ENCODE data around the gene RGS10. TPM values are rescaled to one million over a fixed set of nuclear protein-coding genes. Genes with fewer than 3 reads are reported as not detected.

Gene RGS10
- total and polyA plus RNA-seq, 2 of the 8 experiments (the other 6 are each of a cell fraction or from before 2014, with no cell fraction given): 5.5 to 13.1 TPM

DNA sequence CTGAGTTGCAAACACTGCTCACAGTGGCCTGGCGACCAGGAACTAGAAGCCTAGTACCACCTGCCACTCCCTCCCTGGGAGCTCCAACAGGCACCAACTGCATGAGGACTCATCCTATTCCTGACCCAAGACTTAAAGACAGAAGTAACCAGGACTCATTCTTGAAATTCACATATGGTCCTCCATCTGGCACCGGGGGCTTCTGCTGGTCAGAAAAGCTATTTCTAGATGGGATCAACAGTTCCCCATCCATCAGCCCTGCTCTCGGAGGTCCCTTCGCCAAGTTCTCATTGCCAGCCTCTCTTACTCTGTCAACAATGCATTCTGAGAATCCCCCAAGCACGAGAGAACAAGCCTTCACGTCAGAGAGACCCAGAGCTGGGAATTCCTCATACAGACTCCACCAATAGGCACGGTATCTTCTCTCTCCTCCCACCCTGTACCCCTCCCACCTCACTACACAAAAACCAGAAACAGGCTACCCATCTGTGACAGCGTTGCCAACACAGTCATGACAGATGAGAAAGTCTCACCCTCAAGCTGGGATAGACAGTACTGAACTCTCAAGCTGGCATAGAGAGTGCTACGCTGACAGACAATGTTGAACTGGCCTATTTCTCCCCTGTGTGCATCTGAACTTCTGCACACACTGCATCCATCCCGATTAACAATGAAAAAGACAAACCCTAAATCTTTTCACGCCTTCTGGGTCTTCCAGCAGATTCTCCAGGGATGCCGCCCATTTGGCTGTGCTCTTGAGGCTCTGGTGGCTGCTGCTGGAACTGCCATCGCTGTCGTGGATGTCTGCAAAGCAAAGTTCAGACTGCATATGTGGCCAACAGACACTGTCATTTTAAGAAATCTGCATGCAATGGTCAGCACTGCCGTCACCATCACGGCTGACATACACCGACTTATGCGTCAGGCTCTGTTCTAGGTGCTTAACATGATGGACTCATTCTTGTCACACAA lies 15.6 kb downstream of the RGS10 start:
- Histone ChIP-seq H3K9me3 (ENCODE audit: insufficient read depth in 2 of 2, low read depth in 1 of 2, low read length in 1 of 2) (no peaks in the 10 kb centered on the region), H3K4me3 (ENCODE audit: extremely low read depth in 1 of 4, insufficient read depth in 2 of 4, low read depth in 3 of 4, low read length in 4 of 4) (no peak overlapping the region), H4K91ac (replicated peaks; ENCODE audit: insufficient read length, low read length) (no peak overlapping the region), H3K23ac (ENCODE audit: insufficient read length) (no peak overlapping the region), H2AK5ac (ENCODE audit: low read depth, low read length) (no peak overlapping the region), H3K36me3 (ENCODE audit: control insufficient read depth in 2 of 4, insufficient read depth in 4 of 4, low read length in 3 of 4) (no peaks in the 10 kb centered on the region), H3K27ac (ENCODE audit: low read depth, low read length) (no peak overlapping the region), H2AFZ (ENCODE audit: low read length) (no peak overlapping the region), H3K4me2 (ENCODE audit: insufficient read depth in 1 of 2, low read depth in 2 of 2, low read length in 2 of 2) (no peak overlapping the region), H2BK15ac (ENCODE audit: low read length) (no peak overlapping the region), H2BK5ac (ENCODE audit: low read depth, low read length) (no peak overlapping the region), H3K4ac (replicated peaks; ENCODE audit: insufficient read length, low read depth, low read length) (no peak overlapping the region), H3K9ac (replicated peaks in 1 of 4; ENCODE audit: extremely low read depth in 1 of 4, low read depth in 3 of 4, low read length in 3 of 4) (no peak overlapping the region; a peak in 1 of 7 replicates), H2BK120ac (replicated peaks; ENCODE audit: low read depth, low read length) (no peak overlapping the region), H3K56ac (replicated peaks; ENCODE audit: insufficient read length, low read depth, low read length) (no peak overlapping the region), H4K20me1 (replicated peaks in 1 of 2; ENCODE audit: control insufficient read depth in 1 of 2, insufficient read depth in 2 of 2, low read length in 2 of 2) (no peaks in the 10 kb centered on the region), H4K8ac (ENCODE audit: extremely low read depth, insufficient read depth, low read length) (no peak overlapping the region; the same call in 1 of the 2 replicates), H3K27me3 (replicated peaks in 1 of 4; ENCODE audit: control insufficient read depth in 3 of 4, extremely low read depth in 1 of 4, insufficient read depth in 3 of 4, low read length in 3 of 4) (no peaks in the 10 kb centered on the region), H3K4me1 (replicated peaks in 1 of 4; ENCODE audit: control insufficient read depth in 3 of 4, insufficient read depth in 4 of 4, low read length in 3 of 4) (no peaks in the 10 kb centered on the region; a peak in 1 of 7 replicates), H3K79me2 (ENCODE audit: control insufficient read depth in 1 of 2, insufficient read depth in 2 of 2, low read length in 2 of 2) (no peaks in the 10 kb centered on the region), H3K14ac (ENCODE audit: insufficient read length) (no peak overlapping the region), H2BK12ac (ENCODE audit: low read depth, low read length) (no peak overlapping the region), H3K23me2 (ENCODE audit: low read depth, low read length) (no peaks in the 10 kb centered on the region), H3K18ac (ENCODE audit: extremely low read depth, low read length) (no peak overlapping the region), H3K79me1 (ENCODE audit: low read depth, low read length) (no peaks in the 10 kb centered on the region), H4K5ac (ENCODE audit: insufficient read length, low read depth, low read length) (no peak overlapping the region), H2BK20ac (ENCODE audit: low read length) (no peak overlapping the region)
- ChIA-PET POLR2A (ENCODE audit: partially characterized antibody) (interaction anchor here (1.7 kb wide), 1 partner anchor 348 kb away, joined by 3 read pairs; no protein-coding TSS in a partner anchor), CTCF (ENCODE audit: partially characterized antibody) (interaction anchor here (0.5 to 1.5 kb wide), 9 partner anchors 9 to 549 kb away, joined by 3 to 6 read pairs (median 3); no protein-coding TSS in a partner anchor)
- WGBS, 2 experiments (ENCODE audit: extremely low coverage in 1 of 2, insufficient coverage in 1 of 2, insufficient read length in 1 of 2, insufficient replicate concordance in 2 of 2, low coverage in 1 of 2, low lambda C conversion rate in 2 of 2, missing lambda C conversion rate in 1 of 2): 80% methylated on average over 18 of the region's 18 CpGs; no CpG with 5 or more reads in 1 of the 2 experiments
- no peak for FAIRE-seq
- no peak for DNase-seq (ENCODE audit: low read depth in 1 of 2, low spot score in 2 of 2)
- TF ChIP-seq TBP (IDR thresholded peaks at IDR 0.05; ENCODE audit: low read depth, low read length) (no peak), RAD21 (IDR thresholded peaks at IDR 0.05 in 1 of 2, conservative IDR thresholded peaks at IDR 0.05 in 1 of 2; ENCODE audit: low read depth in 2 of 2, low read length in 2 of 2) (peak in 1 of 2 experiments; percentile 30; a peak in 2 of 4 replicates), GTF2F1 (IDR thresholded peaks at IDR 0.05; ENCODE audit: borderline replicate concordance, low read depth, low read length) (no peak), RNF2 (IDR thresholded peaks at IDR 0.05; ENCODE audit: borderline replicate concordance, low read depth, low read length, missing control alignments, poor library complexity, severe bottlenecking) (no peak)
- TF ChIP-seq, protein P1, sequence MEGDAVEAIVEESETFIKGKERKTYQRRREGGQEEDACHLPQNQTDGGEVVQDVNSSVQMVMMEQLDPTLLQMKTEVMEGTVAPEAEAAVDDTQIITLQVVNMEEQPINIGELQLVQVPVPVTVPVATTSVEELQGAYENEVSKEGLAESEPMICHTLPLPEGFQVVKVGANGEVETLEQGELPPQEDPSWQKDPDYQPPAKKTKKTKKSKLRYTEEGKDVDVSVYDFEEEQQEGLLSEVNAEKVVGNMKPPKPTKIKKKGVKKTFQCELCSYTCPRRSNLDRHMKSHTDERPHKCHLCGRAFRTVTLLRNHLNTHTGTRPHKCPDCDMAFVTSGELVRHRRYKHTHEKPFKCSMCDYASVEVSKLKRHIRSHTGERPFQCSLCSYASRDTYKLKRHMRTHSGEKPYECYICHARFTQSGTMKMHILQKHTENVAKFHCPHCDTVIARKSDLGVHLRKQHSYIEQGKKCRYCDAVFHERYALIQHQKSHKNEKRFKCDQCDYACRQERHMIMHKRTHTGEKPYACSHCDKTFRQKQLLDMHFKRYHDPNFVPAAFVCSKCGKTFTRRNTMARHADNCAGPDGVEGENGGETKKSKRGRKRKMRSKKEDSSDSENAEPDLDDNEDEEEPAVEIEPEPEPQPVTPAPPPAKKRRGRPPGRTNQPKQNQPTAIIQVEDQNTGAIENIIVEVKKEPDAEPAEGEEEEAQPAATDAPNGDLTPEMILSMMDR (IDR thresholded peaks at IDR 0.05; ENCODE audit: control extremely low read depth in 1 of 3, insufficient read depth in 1 of 3, low read depth in 1 of 3, low read length in 3 of 3): peak; percentile 33 to 63 (median 46); a peak in 3 of 4 replicates
- TF ChIP-seq, protein P2, sequence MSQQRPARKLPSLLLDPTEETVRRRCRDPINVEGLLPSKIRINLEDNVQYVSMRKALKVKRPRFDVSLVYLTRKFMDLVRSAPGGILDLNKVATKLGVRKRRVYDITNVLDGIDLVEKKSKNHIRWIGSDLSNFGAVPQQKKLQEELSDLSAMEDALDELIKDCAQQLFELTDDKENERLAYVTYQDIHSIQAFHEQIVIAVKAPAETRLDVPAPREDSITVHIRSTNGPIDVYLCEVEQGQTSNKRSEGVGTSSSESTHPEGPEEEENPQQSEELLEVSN (IDR thresholded peaks at IDR 0.05): 0 out of 2 replicates have a peak, but pooled peaks have one; percentile 21

Measured in H1 (cell line).